Fibroblast of the aortic adventitia (primary cell): ENCODE measurements around the gene SYTL1. TPM values are rescaled to one million over a fixed set of nuclear protein-coding genes. Genes with fewer than 3 reads are reported as not detected.

Experiments
- DNase-seq: peaks from one replicate; pipeline ENCODE4 v3.0.0-alpha.2; 2010; ENCODE audit warnings: low read depth
- H3K4me3 ChIP-seq: 2 replicates; pipeline ENCODE4 v1.5.1; 2011; ENCODE audit warnings: low read depth, mild to moderate bottlenecking, control low read depth, low read length, moderate library complexity
- CTCF ChIP-seq: IDR thresholded peaks from 2 replicates; pipeline ENCODE4 v1.5.1; 2011; ENCODE audit warnings: mild to moderate bottlenecking, low read length, control low read depth, inconsistent platforms; ENCODE audit not compliant: insufficient read depth
- total RNA-seq: library from RNA; depleted of rRNA; stranded (reverse); fragments of >200 nt; gene quantifications from 2 replicates; pipeline ENCODE4 v1.2.3, GENCODE V29; 2012; ENCODE audit warnings: low replicate concordance

The SYTL1 gene
- total RNA-seq, 1 donor, result 0.09 TPM

DNA sequence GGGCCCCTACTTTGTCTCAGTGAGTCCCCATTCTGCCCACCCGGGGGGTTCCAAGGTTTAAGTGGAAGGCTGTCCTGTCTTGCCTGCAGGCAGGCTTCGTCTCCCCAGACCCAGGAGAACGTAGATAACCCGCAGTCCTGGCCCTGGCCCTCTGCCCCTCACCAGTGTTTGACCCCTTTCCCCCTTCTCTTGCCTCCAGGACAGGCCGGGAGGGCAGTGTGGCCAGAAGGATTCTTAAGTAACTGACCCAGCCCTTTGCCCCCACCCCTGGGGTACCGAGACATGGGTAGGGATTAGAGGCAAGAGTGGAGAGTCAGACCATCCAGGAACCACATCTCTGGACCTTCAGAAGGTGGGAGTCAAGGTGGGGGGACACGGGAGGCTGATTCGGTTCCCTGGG is 11.0 kb upstream of the SYTL1 start:
- TF ChIP-seq CTCF, result no peak
- no peak for DNase-seq
- H3K4me3 ChIP-seq, result no peak overlapping the region

GRCh38 chr1:27331426-27331825 is 10.4 kb upstream of the SYTL1 start:
- no peak for TF ChIP-seq CTCF
- H3K4me3 ChIP-seq, result no peak overlapping the region
- no peak for DNase-seq

- H3K4me3 ChIP-seq, result no peak overlapping the region
- DNase-seq, result no peak
- TF ChIP-seq CTCF, result no peak
Measured at GRCh38 chr1:27331922-27332321, 9.9 kb upstream of the SYTL1 start.

DNA sequence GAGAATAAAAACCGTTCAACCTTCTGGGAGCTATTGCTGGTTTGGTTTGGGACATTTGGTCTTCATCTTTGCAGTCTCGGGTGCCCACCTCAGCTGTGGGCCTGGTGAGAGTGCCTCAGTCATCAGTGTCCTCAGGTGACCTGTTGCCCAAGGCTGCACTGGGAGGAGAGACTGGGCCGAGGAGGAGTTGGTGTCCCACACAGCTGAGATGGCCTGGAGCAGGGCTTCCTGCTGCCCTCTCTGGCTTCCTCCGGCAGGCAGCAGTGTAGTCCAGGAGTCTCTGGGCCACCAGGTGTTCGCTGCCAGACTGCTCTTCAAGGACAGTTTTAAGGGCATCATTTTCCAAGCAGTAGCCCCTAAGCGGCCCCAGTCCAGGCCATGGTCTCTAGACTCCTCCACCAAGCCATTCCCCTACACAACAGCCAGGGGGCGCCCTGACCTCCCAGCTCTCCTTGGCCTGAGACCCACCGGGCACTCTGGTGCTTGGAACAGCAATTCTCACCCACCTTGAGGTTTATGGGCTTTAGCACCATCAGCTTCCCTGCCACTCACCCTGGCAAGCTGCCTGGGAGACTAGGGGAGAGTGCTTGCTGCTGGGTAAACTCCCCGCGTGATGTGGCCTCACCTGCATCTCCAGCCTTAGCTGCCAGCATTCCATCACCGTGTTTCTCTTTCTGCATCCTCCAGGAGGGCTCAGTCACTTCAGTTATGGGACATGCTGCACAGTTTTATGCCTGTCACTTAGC is 9.1 kb upstream of the SYTL1 start:
- peak; percentile 91 for TF ChIP-seq CTCF
- no peak overlapping the region for H3K4me3 ChIP-seq
- peak; percentile 39 for DNase-seq

DNA sequence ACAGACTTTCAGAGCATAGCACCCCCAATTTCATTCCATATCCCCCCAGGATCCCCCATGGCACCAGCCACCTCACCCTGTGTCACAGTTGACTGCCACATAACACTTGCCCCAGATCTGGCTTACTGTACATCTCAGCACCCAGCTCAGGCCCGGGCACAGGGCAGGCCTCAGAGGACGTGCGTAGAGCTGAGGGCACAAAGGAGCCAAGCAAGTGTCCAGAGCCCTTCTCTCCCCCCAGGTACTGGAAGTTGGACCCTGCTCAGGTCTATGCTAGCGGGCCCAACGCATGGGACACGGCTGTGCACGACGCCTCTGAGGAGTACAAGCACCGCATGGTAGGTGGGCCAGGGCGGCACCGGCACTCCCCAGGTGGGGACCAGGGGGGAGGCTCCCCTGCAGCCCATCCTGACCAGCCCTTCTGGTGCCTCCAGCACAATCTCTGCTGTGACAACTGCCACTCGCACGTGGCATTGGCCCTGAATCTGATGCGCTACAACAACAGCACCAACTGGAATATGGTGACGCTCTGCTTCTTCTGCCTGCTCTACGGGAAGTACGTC is 8.0 kb upstream of the SYTL1 start:
- no peak overlapping the region for H3K4me3 ChIP-seq
- no peak for DNase-seq
- no peak for TF ChIP-seq CTCF

DNA sequence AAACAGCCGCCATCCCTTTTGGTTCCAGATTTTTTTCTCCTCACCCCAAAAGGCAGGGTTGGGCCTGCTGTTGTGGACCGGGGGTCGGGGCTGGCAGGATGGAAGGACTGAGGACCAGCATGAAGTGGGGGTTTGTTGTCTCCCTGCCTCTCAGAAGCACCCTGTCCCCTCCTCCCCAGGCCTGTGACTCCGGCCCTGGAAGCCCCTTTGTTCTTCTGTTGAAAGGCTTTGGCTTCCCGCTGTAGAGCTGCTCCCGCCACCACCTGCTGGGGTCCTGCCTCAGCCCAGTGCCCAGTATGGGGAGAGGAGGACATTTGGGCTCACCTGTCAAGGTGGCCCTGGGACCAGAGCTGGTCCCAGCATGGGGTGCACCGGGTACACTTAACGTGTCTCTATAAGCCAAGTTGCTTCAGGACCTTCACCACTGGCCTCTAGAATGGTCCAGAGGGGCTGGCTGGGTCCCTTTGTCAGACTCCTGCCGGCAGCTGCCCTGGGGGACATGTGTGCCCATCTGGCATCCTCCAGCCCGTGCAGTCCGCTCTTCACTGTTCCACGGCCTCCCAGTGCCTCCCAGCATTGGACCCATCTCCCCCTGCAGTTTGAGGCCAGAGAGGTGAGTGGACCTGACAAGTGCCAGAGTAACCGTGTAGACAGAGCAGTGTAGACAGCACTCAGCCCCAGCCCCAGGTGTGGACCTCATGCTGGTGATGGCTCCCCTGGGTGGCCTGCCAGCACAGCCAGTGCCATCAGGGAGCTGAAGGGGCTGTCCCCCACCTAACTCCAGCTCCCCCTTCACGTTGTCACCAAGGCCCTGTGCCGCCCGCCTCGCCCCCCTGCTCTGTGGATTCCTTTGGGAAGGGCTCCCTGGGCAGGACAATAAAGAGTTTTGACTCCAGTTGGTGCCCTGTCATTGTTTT is 6.1 kb upstream of the SYTL1 start:
- no peak overlapping the region for H3K4me3 ChIP-seq
- TF ChIP-seq CTCF, result no peak
- no peak for DNase-seq
